ENCODE results near the gene PAK3.

PAK3 gene

GRCh38 chrX:111257733-111258132 is 161.7 kb downstream of the PAK3 start:
- in situ Hi-C loops (cut with HindIII; ENCODE audit: low sequenced_read_pairs): no loop called here

DNA sequence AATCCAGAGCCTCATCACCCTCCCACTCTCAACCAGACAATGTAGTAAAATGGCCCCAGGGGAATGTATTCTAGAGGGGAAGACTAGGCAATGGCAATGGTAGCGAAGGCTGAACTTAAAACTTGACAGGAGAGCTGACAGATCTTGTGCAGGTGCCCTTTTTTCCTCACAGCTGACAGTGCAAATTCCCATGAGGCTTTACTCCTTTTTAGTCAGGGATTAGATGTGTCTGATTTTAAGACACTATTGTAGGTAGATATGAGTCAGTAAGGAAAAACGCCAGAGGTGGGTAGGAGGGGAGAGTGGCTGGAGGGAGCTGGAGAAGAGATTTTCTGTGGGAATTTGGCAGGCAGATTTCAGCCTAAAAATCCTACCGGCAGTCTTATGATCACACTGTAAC is 163.6 kb downstream of the PAK3 start:
- in situ Hi-C loops (cut with HindIII; ENCODE audit: low sequenced_read_pairs): no loop called here

DNA sequence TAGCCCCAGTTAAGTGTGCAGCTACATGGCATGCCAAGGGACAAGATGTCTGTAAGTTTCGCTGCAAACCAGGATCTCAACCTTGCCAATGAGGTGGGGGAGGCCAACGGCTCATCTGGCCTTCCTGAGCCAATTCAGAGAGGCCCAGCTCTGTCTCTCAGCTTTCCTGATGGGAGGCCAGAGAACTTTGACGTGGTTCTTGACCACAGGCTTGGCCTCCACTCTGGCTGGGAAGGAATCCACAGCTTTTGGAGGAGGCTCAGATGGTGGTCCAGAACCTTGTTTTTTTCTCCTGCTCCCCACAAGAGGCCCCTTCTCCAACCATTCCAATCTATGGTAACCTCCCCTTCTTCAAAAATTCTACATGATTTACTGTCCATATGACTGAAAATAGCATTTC is 164.5 kb downstream of the PAK3 start:
- in situ Hi-C loops (cut with HindIII; ENCODE audit: low sequenced_read_pairs): no loop called here

- in situ Hi-C loops (cut with HindIII; ENCODE audit: low sequenced_read_pairs): no loop called here
Measured at GRCh38 chrX:111262086-111262485, 166.1 kb downstream of the PAK3 start.

GRCh38 chrX:111264385-111264784 is 168.4 kb downstream of the PAK3 start:
- in situ Hi-C loops (cut with HindIII; ENCODE audit: low sequenced_read_pairs): no loop called here

DNA sequence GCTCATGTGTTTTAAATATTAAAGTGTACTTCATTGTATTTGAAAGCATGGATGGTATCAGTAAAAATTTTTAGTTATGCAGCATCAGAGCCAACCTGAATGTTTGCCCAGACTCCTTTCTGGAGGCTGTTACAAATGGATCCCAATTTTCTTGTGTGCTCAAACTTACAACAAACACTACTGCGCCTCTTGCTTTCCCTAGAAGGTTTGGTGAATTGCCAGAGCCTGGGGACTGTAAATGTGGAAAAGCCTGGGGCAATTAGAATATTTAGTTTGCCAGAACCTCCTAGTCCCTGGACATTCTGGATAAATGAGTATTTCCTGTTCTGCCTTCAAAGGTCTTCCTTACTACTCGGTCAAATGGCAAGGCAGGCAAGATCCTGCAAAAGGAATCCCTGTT is 169.5 kb downstream of the PAK3 start:
- in situ Hi-C loops (cut with HindIII; ENCODE audit: low sequenced_read_pairs): no loop called here

- in situ Hi-C loops (cut with HindIII; ENCODE audit: low sequenced_read_pairs): no loop called here
Measured at GRCh38 chrX:111268506-111268905, 172.5 kb downstream of the PAK3 start.

DNA sequence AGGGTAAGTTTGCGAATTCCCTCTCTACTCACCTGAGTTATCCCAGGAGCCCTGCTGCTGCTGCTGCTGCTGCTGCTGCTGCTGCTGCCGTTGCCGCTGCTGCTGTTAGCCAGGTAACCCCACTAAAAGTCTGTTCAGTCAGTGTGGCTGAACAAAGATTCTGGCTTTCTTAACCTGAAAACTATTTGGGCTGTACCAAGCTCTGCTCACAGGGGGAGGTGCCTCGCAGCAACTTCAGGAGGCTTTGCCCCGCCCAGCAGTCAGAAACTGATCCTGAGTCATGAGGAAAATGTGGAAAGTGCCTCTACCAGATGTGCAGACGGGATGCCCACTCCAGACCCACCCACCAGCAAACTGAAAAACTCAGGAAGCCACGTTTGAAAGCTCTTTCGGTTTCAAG is 174.3 kb downstream of the PAK3 start, which contains the start of gene CAPN6:
CAPN6 (minus strand) TSS at position 145 of the 400 bp plus-strand sequence. CDS start 6,547 bp downstream, outside the sequence.
- in situ Hi-C loops (cut with HindIII; ENCODE audit: low sequenced_read_pairs): no loop called here
